HG03159 (cell line): Measurements from ENCODE around the gene EXOC6B.
"Not testable (repeated sequence)": the region's sequence is repeated elsewhere in the genome, so short reads cannot be mapped to it uniquely, and the experiment has no call there.

Experiments
- ATAC-seq: cut with Tn5 transposase; IDR thresholded peaks from one replicate; pipeline ENCODE4 v1.9.1; 2021; ENCODE audit warnings: mild to moderate bottlenecking, moderate library complexity; ENCODE audit not compliant: unreplicated experiment

EXOC6B gene

GRCh38 chr2:72685638-72686213, 140.1 kb downstream of the EXOC6B start:
- ATAC-seq: no peak

- no peak for ATAC-seq
These were observed 143.8 kb downstream of the EXOC6B start for GRCh38 chr2:72682061-72682460.

- ATAC-seq: no peak
These were observed 144.5 kb downstream of the EXOC6B start for GRCh38 chr2:72681016-72681995.

- peak; percentile 83 for ATAC-seq
These were observed 147.8 kb downstream of the EXOC6B start for GRCh38 chr2:72678024-72678423.

GRCh38 chr2:72676341-72677025, 149.3 kb downstream of the EXOC6B start:
- no peak for ATAC-seq

GRCh38 chr2:72674982-72675915, 150.6 kb downstream of the EXOC6B start:
- no peak for ATAC-seq

- ATAC-seq: no peak
These were observed 152.6 kb downstream of the EXOC6B start for GRCh38 chr2:72673279-72673678.

- no peak for ATAC-seq
These were observed 156.7 kb downstream of the EXOC6B start for GRCh38 chr2:72669121-72669520.

- ATAC-seq: no peak
These were observed 157.2 kb downstream of the EXOC6B start for GRCh38 chr2:72668647-72669046.

- ATAC-seq: no peak
These were observed 160.4 kb downstream of the EXOC6B start for GRCh38 chr2:72665448-72665847.

- no peak for ATAC-seq
These were observed 163.8 kb downstream of the EXOC6B start for GRCh38 chr2:72661985-72662384.

- ATAC-seq: no peak
These were observed 176.0 kb downstream of the EXOC6B start for GRCh38 chr2:72649810-72650209.

- ATAC-seq: not testable (repeated sequence)
These were observed 184.6 kb downstream of the EXOC6B start for GRCh38 chr2:72641221-72641620.

- ATAC-seq: no peak
These were observed 187.1 kb downstream of the EXOC6B start for GRCh38 chr2:72638600-72639211.

GRCh38 chr2:72636210-72636609, 189.6 kb downstream of the EXOC6B start:
- ATAC-seq: no peak

GRCh38 chr2:72630767-72631166, 195.1 kb downstream of the EXOC6B start:
- ATAC-seq: no peak

- ATAC-seq: no peak
These were observed 196.8 kb downstream of the EXOC6B start for GRCh38 chr2:72629062-72629461.

- no peak for ATAC-seq
These were observed 198.8 kb downstream of the EXOC6B start for GRCh38 chr2:72627083-72627482.

- no peak for ATAC-seq
These were observed 200.5 kb downstream of the EXOC6B start for GRCh38 chr2:72625366-72625765.

- ATAC-seq: no peak
These were observed 202.4 kb downstream of the EXOC6B start for GRCh38 chr2:72623481-72623880.
